Stomach (tissue), 9 donors: ENCODE results near the gene SYNDIG1. TPM values are rescaled to one million over a fixed set of nuclear protein-coding genes. Genes with fewer than 3 reads are reported as not detected.
A peak's percentile ranks its signal among the peaks of the same experiment; 100 is the strongest.

Experiments
- DNase-seq, 2 donors: peaks; one replicate each; pipeline versions ENCODE4 v3.0.0 to v3.0.0-alpha.2; 2013 to 2019
- H3K27ac ChIP-seq, 5 donors: fragments of 200-600 bp in 4 of 5; sonication (generic) in 4 of 5; one replicate each; pipeline ENCODE4 v1.5.1; 2013 to 2019; ENCODE audit warnings: mild to moderate bottlenecking in 1 of 5, moderate library complexity in 1 of 5
- H3K27me3 ChIP-seq, 3 donors: fragments of 200-600 bp; sonication (generic); one replicate each; pipeline ENCODE4 v1.5.1; 2017 to 2019; ENCODE audit warnings: mixed run types in 1 of 3
- H3K36me3 ChIP-seq, 4 donors: fragments of 200-600 bp; sonication (generic); 1 replicate in 3 of 4; 2 replicates in 1 of 4; pipeline ENCODE4 v1.5.1; 2016 to 2019
- H3K4me1 ChIP-seq, 4 donors: fragments of 200-600 bp; sonication (generic); one replicate each; pipeline ENCODE4 v1.5.1; 2016 to 2019
- H3K4me3 ChIP-seq, 4 donors: fragments of 200-600 bp; sonication (generic) in 3 of 4; one replicate each; pipeline ENCODE4 v1.5.1; 2016 to 2019; ENCODE audit warnings: mild to moderate bottlenecking in 1 of 4
- H3K9me3 ChIP-seq, 4 donors: fragments of 200-600 bp; sonication (generic); one replicate each; pipeline ENCODE4 v1.5.1; 2016 to 2019
- EP300 ChIP-seq: sonication (generic); formaldehyde crosslinking; IDR thresholded peaks from one replicate; pipeline ENCODE4 v1.6.1; 2017; ENCODE audit warnings: antibody characterized with exemption
- POLR2A ChIP-seq, 4 donors: fragments of 450-650 bp; IDR thresholded peaks; one replicate each; pipeline ENCODE4 v1.6.1; 2016; ENCODE audit warnings: antibody characterized with exemption in 4 of 4, control low read depth in 2 of 4, mild to moderate bottlenecking in 1 of 4, moderate library complexity in 1 of 4
- POLR2AphosphoS5 ChIP-seq, 3 donors: sonication (generic); formaldehyde crosslinking; IDR thresholded peaks; one replicate each; pipeline ENCODE4 v1.6.1; 2016; ENCODE audit warnings: antibody characterized with exemption in 3 of 3
- WGBS, 5 donors: extraction: QIAGEN DNeasy Blood & Tissue Kit in 3 of 5; methylation state at CpG; one replicate each; pipeline versions ENCODE4 v1.1.5 to v1.1.7; 2013 to 2018; 5-methylcytosine and 5-hydroxymethylcytosine counted together
- intact Hi-C: fragments of 100-400 bp; cut with DNase I; formaldehyde crosslinking; loops from one replicate; pipeline ENCODE4 v1.15.1; 2023; ENCODE audit warnings: low total_unique reads
- polyA plus RNA-seq, 3 donors: library from polyadenylated mRNA; stranded (reverse); fragments of 200-250 nt; gene quantifications; one replicate each; pipeline ENCODE4 v1.2.3, GENCODE V29; 2013
- total RNA-seq, 5 donors: library from RNA; depleted of rRNA; stranded (reverse); fragments of >200 nt; gene quantifications; one replicate each; pipeline versions ENCODE4 v1.1.0 to v1.2.3, GENCODE V29; 2014 to 2016
- TF ChIP-seq, protein P1 (sequence below), 7 experiments: fragments of 450-650 bp in 4 of 7; fragments of 200-600 bp in 3 of 7; sonication (generic) in 3 of 7; IDR thresholded peaks; one replicate each; pipeline ENCODE4 v1.5.1; 2016 to 2019; ENCODE audit warnings: antibody characterized with exemption in 7 of 7, control low read depth in 2 of 7, mild to moderate bottlenecking in 1 of 7
- donor health status: healthy with polysubstance abuse.
- donor health status: Bipolar disorder and iron deficiency.
- donor health status: healthy.

The SYNDIG1 gene
- total and polyA plus RNA-seq, 8 donors, result 0.29 to 2.0 (median 0.89) TPM; not detected in 4

DNA sequence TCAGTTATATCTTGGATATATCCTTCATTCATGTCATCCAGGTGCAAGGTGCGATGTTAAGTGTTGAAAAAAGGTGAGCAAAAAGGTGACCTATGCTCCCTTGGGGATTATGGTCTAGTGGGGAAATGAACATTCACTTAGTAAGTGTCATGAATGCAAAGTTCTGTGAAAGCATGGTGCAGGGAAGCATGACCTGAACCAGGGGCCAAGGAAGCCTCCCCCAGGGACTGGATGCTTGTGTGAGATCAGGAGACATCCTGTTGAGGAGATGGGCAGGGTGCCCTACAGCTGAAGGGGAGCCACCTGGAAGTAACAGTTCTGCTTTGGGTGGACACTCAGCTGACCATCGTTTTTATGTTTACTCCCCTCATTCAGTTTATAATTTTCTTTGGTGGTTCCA lies 179.5 kb downstream of the SYNDIG1 start:
- WGBS, 5 donors, result 72 to 86% (median 81%) methylated on average over 2 of the region's 2 CpGs
- H3K9me3 ChIP-seq, result peaks cover 0 to 10% (median 0%) of the 10 kb centered on the region in 4 donors
- TF ChIP-seq EP300, result no peak
- TF ChIP-seq POLR2A (IDR thresholded peaks at IDR 0.05), result no peak
- TF ChIP-seq, protein P1, sequence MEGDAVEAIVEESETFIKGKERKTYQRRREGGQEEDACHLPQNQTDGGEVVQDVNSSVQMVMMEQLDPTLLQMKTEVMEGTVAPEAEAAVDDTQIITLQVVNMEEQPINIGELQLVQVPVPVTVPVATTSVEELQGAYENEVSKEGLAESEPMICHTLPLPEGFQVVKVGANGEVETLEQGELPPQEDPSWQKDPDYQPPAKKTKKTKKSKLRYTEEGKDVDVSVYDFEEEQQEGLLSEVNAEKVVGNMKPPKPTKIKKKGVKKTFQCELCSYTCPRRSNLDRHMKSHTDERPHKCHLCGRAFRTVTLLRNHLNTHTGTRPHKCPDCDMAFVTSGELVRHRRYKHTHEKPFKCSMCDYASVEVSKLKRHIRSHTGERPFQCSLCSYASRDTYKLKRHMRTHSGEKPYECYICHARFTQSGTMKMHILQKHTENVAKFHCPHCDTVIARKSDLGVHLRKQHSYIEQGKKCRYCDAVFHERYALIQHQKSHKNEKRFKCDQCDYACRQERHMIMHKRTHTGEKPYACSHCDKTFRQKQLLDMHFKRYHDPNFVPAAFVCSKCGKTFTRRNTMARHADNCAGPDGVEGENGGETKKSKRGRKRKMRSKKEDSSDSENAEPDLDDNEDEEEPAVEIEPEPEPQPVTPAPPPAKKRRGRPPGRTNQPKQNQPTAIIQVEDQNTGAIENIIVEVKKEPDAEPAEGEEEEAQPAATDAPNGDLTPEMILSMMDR (IDR thresholded peaks at IDR 0.05), result no peak
- TF ChIP-seq POLR2AphosphoS5 (IDR thresholded peaks at IDR 0.05), result no peak
- no peak overlapping the region for H3K27ac ChIP-seq
- H3K4me1 ChIP-seq, result peaks cover 7 to 40% (median 32%) of the 10 kb centered on the region in 4 donors
- H3K27me3 ChIP-seq, result no peaks in the 10 kb centered on the region
- no peak for DNase-seq
- H3K36me3 ChIP-seq, result no peaks in the 10 kb centered on the region
- H3K4me3 ChIP-seq, result no peak overlapping the region
- intact Hi-C loops, result no loop called here

DNA sequence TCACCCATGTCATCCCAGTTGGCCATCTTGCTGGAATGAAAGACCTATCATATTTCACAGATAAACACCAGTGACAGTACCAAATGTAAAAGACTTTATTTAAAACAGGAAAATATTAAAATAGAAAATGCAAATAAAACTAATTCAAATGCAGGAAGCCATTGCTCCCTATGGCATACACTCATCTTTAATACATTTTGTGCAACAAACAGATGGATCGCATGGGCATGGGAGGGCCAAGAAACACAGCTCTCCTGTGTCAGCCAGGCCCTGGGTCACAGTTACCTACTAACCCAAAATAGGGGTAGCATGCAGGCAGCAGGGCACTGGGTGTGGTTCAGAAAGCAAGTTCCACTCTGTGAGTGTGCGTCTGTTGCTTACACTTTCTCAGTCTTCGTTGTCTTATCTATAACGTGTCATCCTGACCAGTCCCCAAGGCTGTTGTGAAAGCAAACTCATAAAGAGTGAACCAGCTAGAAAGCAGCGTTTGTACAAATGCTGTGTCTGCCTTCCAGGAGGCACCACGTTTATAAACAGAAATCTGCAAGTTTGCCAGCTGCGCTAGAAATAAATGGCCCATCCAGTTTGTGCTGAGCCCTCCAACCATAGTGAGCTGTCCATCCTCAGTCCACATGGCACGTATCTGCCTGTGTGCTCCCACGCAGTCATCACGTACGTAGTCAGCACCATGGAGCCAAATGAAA lies 180.5 kb downstream of the SYNDIG1 start:
- TF ChIP-seq EP300, result no peak
- TF ChIP-seq POLR2AphosphoS5 (IDR thresholded peaks at IDR 0.05), result no peak
- TF ChIP-seq POLR2A (IDR thresholded peaks at IDR 0.05), result no peak
- TF ChIP-seq, protein P1 (IDR thresholded peaks at IDR 0.05), result no peak
- H3K4me1 ChIP-seq, result peaks cover 11 to 42% (median 35%) of the 10 kb centered on the region in 4 donors
- peak in 1 of 2 donors; percentile 55 for DNase-seq
- H3K27me3 ChIP-seq, result no peaks in the 10 kb centered on the region
- H3K27ac ChIP-seq, result no peak overlapping the region
- H3K4me3 ChIP-seq, result no peak overlapping the region
- no peaks in the 10 kb centered on the region for H3K36me3 ChIP-seq
- intact Hi-C loops, result no loop called here
- 56 to 78% (median 64%) methylated on average over 11 of the region's 11 CpGs for WGBS, 5 donors
- peaks cover 0 to under 1% (median 0%) of the 10 kb centered on the region in 4 donors for H3K9me3 ChIP-seq

DNA sequence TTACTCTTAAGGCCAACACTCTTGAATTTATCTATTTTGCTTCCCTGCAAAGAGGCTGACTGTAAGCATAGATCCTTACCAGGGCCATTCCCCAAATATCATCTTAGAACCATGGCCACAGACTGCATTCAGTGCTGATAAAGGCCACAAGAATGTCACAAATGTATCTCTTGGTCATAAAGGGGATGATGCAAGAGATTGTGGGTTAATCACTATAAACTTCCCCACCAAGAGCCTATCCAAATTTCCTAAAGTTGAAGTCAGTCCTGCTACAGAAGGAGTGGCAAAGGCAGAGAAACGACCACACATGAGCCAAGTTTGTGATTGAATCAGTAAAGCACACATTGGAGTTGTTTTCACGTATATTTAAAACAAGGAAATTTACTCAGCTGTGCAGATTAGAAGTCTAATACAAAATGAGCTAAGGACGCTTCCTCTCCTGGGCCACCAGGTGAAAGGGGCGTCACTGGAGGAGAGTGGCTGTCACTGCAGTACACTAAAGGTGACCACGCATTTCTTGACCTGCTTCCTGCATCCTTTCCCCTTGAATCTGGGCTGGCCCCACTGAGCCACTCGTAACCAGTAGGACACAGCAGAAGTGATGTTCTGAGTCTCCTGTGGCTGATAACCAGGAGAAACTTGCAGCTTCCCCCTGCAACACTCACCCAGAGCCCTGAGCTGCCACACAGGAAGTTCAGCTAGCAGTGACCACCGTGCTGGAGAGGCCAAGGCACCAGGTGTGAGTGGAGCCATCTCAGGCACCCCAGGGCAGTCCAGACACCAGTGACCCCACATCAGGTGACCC lies 181.9 kb downstream of the SYNDIG1 start:
- Histone ChIP-seq H3K9me3 (no peaks in the 10 kb centered on the region), H3K4me3 (no peak overlapping the region), H3K36me3 (no peaks in the 10 kb centered on the region), H3K27me3 (no peaks in the 10 kb centered on the region), H3K4me1 (peaks cover 11 to 42% (median 35%) of the 10 kb centered on the region in 4 donors), H3K27ac (peak overlapping the region in 4 of 5 donors; percentile 1 to 64 (median 13))
- intact Hi-C loops, result no loop called here
- TF ChIP-seq, protein P1 (IDR thresholded peaks at IDR 0.05), result peak in 1 of 7 experiments; percentile 25
- TF ChIP-seq POLR2A (IDR thresholded peaks at IDR 0.05) (no peak), POLR2AphosphoS5 (IDR thresholded peaks at IDR 0.05) (peak in 1 of 3 donors; percentile 32)
- 24 to 49% (median 37%) methylated on average over 7 of the region's 7 CpGs for WGBS, 5 donors
- peak in 1 of 2 donors; percentile 53 for DNase-seq

DNA sequence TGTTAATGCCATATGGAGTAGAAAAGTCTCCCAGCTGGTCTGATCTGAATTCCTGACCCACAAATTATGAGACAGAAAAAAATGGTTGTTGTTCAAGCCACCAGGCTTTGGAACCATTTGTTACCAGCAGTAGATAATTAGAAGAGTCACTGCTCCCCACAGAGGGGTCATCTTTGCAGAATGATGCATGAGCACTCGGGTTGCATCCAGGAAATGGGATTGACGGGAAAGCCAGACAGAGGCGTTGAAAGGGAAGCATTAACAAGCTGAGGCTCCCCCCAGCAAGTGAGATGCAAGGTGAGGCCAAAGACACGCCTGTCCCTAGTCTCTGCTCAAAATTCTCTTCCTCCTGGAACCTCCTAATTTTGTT lies 182.5 kb downstream of the SYNDIG1 start:
- Histone ChIP-seq H3K4me1 (peaks cover 11 to 44% (median 35%) of the 10 kb centered on the region in 4 donors), H3K27me3 (no peaks in the 10 kb centered on the region), H3K36me3 (no peaks in the 10 kb centered on the region), H3K27ac (peak overlapping the region in 2 of 5 donors; percentile 25 to 64), H3K9me3 (no peaks in the 10 kb centered on the region), H3K4me3 (no peak overlapping the region)
- no peak for DNase-seq
- no peak for TF ChIP-seq POLR2A (IDR thresholded peaks at IDR 0.05)
- no peak for TF ChIP-seq EP300
- no peak for TF ChIP-seq POLR2AphosphoS5 (IDR thresholded peaks at IDR 0.05)
- TF ChIP-seq, protein P1 (IDR thresholded peaks at IDR 0.05), result no peak
- intact Hi-C loops, result no loop called here
- WGBS, 5 donors, result 76 to 90% (median 81%) methylated on average over 4 of the region's 4 CpGs
